ENCODE results near the gene NARF.

GRCh38 chr17:82411396-82412053, 47.0 kb upstream of the NARF start:
- TF ChIP-seq CTCF (IDR thresholded peaks at IDR 0.05; ENCODE audit: low read depth, low read length, poor library complexity, severe bottlenecking): no peak
- TF ChIP-seq EZH2phosphoT487 (IDR thresholded peaks at IDR 0.05; ENCODE audit: borderline replicate concordance, low read length): no peak

Measured in DOHH2 (cell line).